GM12878 (cell line): ENCODE data around the gene MUTYH. TPM values are rescaled to one million over a fixed set of nuclear protein-coding genes. Genes with fewer than 3 reads are reported as not detected.

ENCODE experiments used
- ATF3 ChIP-seq: IDR thresholded peaks from 2 replicates; pipeline ENCODE4 v1.6.1; 2011; ENCODE audit warnings: low read depth, mild to moderate bottlenecking, low read length, moderate library complexity, borderline replicate concordance; ENCODE audit errors: extremely low read depth
- BACH1 ChIP-seq: fragments of 450-650 bp; IDR thresholded peaks from 2 replicates; pipeline ENCODE4 v1.6.1; 2017; ENCODE audit warnings: mild to moderate bottlenecking, borderline replicate concordance
- BCL3 ChIP-seq: IDR thresholded peaks from 2 replicates; pipeline ENCODE4 v1.6.1; 2011; ENCODE audit warnings: borderline replicate concordance, low read depth, mild to moderate bottlenecking, moderate library complexity, low read length; ENCODE audit not compliant: insufficient read depth, poor library complexity, severe bottlenecking
- GABPA ChIP-seq: IDR thresholded peaks from 2 replicates; pipeline ENCODE4 v1.6.1; 2014; ENCODE audit warnings: antibody characterized with exemption, low read depth, mild to moderate bottlenecking, inconsistent platforms
- HCFC1 ChIP-seq: fragments of 150-350 bp; IDR thresholded peaks from 2 replicates; pipeline ENCODE4 v1.6.1; 2014; ENCODE audit warnings: low read length
- IRF4 ChIP-seq: IDR thresholded peaks from 2 replicates; pipeline ENCODE4 v1.6.1; 2011; ENCODE audit warnings: low read depth, low read length
- IRF5 ChIP-seq: fragments of 450-650 bp; IDR thresholded peaks from 2 replicates; pipeline ENCODE4 v1.6.1; 2017; ENCODE audit warnings: borderline replicate concordance
- KAT2A ChIP-seq: conservative IDR thresholded peaks from 2 replicates; pipeline ENCODE4 v1.6.1; 2011; ENCODE audit warnings: low read depth, low read length; ENCODE audit not compliant: control insufficient read depth
- LARP7 ChIP-seq: fragments of 450-650 bp; IDR thresholded peaks from 2 replicates; pipeline ENCODE4 v1.6.1; 2017; ENCODE audit warnings: mild to moderate bottlenecking
- MYC ChIP-seq: IDR thresholded peaks from 2 replicates; pipeline ENCODE4 v1.6.1; 2011; ENCODE audit warnings: mild to moderate bottlenecking, low read length, moderate library complexity, inconsistent platforms; ENCODE audit not compliant: insufficient read depth, insufficient replicate concordance, insufficient read length, severe bottlenecking
- NBN ChIP-seq: fragments of 450-650 bp; IDR thresholded peaks from 2 replicates; pipeline ENCODE4 v1.6.1; 2016
- NR2F1 ChIP-seq: fragments of 450-650 bp; conservative IDR thresholded peaks from 2 replicates; pipeline ENCODE4 v1.6.1; 2017; ENCODE audit warnings: mild to moderate bottlenecking
- POLR2A ChIP-seq: IDR thresholded peaks from 2 replicates; pipeline ENCODE4 v1.6.1; 2011; ENCODE audit warnings: low read depth, mild to moderate bottlenecking, low read length
- TCF3 ChIP-seq: IDR thresholded peaks from 2 replicates; pipeline ENCODE4 v1.6.1; 2012; ENCODE audit warnings: low read depth, mild to moderate bottlenecking, low read length, borderline replicate concordance; ENCODE audit not compliant: insufficient read depth
- WRNIP1 ChIP-seq: IDR thresholded peaks from 2 replicates; pipeline ENCODE4 v1.6.1; 2011; ENCODE audit warnings: low read depth, low read length, improper control_type of control experiment, borderline replicate concordance
- polyA plus RNA-seq, 11 experiments: library from polyadenylated mRNA; depleted of rRNA in 4 of 11; unstranded in 6 of 11; stranded (reverse) in 5 of 11; fragments of >200 nt; fragmentation: Nextera tagmentation in 4 of 11; fragmentation: Illumina TruSeq in 1 of 11; extraction: Ambion mirVana in 4 of 11; extraction: Trizol in 1 of 11; gene quantifications; 1 replicate in 1 of 11; 2 replicates in 10 of 11; pipeline versions ENCODE4 v1.2.1 to v1.2.3, GENCODE V29; 2011 to 2016; ENCODE audit warnings: inconsistent platforms in 2 of 11, missing spikeins in 2 of 11, low read depth in 1 of 11
- total RNA-seq, 4 experiments: library from RNA; depleted of rRNA in 3 of 4; stranded (reverse); fragments of >200 nt in 3 of 4; fragmentation: Illumina TruSeq in 1 of 4; extraction: Trizol in 1 of 4; gene quantifications; 2 replicates each; pipeline versions ENCODE4 v1.2.1 to v1.2.3, GENCODE V29; 2013 to 2021
- TF ChIP-seq, protein P1 (sequence below): fragments of 450-650 bp; IDR thresholded peaks from 2 replicates; pipeline ENCODE4 v1.6.1; 2016; ENCODE audit warnings: mild to moderate bottlenecking

MUTYH gene
- total and polyA plus RNA-seq, 10 of the 15 experiments (the other 5 are each of a cell fraction or from before 2014, with no cell fraction given) = 2.5 to 42.0 (median 30.0) TPM

DNA sequence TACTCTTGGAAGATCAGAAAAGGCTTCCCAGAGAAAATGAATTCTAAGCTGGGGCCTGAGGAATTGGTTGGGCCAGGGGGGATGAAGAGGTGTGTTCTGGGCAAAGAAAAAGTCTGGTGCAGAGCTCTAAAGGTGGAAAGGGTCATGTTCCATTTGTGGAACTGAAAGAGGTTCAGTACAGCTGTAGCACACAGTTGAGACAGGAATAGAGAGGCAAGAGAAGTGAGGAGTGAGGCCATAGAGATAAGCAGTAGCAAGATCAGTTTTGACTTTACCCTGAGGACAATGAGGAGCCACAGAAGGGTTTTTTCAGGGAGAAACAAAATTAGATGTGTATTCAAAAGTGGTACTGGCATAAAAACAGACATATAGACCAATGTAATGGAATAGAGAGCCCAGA is 30.3 kb upstream of the MUTYH start (continued):
- TF ChIP-seq BCL3 (no peak), ATF3 (no peak), GABPA (no peak), BACH1 (no peak), LARP7 (no peak), WRNIP1 (no peak), NBN (0 out of 2 replicates have a peak, but pooled peaks have one; percentile 34), KAT2A (no peak), POLR2A (no peak), HCFC1 (no peak), NR2F1 (peak; percentile 37; the same call in 1 of the 2 replicates), IRF4 (peak; percentile 36; the same call in 1 of the 2 replicates), IRF5 (no peak), TCF3 (no peak), MYC (no peak)
- TF ChIP-seq, protein P1, sequence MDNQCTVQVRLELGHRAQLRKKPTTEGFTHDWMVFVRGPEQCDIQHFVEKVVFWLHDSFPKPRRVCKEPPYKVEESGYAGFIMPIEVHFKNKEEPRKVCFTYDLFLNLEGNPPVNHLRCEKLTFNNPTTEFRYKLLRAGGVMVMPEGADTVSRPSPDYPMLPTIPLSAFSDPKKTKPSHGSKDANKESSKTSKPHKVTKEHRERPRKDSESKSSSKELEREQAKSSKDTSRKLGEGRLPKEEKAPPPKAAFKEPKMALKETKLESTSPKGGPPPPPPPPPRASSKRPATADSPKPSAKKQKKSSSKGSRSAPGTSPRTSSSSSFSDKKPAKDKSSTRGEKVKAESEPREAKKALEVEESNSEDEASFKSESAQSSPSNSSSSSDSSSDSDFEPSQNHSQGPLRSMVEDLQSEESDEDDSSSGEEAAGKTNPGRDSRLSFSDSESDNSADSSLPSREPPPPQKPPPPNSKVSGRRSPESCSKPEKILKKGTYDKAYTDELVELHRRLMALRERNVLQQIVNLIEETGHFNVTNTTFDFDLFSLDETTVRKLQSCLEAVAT = no peak
